WI38 (cell line): ENCODE results near the gene C1QTNF8.
A peak's percentile ranks its signal among the peaks of the same experiment; 100 is the strongest.

Source experiments
- H3K4me3 ChIP-seq: 2 replicates; pipeline ENCODE4 v1.5.1; 2011; ENCODE audit warnings: low read depth, mild to moderate bottlenecking, control low read depth, low read length
- CTCF ChIP-seq: IDR thresholded peaks from 2 replicates; pipeline ENCODE4 v1.5.1; 2012; ENCODE audit warnings: low read depth, mild to moderate bottlenecking, control low read depth, low read length

The C1QTNF8 gene

DNA sequence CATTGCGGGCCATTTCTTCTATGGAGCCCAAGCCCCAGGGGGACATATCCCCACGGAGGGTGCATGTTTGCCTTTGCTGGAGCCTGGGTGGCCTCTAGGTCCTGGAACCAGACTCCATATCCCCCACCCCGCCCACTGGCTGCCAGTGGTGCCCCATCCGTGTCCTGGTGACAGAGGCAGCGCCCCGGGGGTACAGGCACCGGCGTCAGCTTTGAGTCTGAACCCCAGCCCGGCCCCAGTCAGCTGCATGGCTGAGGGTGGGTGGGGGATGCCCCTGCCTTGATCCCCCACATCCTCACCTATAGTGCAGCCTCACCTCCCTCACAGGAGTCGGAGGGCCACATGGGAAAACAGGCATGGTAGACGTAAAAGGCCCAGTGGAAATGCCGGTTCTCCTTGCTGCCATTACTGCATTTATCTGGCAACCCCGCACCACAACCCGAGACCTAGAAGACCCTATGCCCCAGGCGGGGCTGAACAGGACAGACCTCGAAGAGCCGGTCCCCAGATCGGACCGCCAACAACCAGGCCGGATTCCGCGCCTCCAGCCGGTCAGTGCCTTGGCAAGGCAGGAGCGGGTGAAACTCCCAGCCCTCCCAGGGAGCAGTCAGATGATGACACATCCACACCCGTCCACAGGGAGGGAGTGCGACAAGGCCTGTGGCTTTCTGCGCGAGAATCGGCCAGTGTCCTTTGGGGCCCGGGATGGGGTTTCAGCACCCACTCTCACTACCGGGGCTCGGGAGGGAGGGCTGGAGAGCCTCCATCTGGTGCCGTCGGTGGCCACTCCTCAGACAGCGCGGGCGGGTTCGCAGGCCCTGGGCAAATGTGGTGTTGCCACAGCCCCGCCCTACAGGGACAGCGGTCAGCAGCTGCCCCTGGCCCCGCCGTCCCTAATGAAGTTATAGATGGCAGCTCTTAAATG lies 35.4 kb downstream of the C1QTNF8 start:
- no peak for TF ChIP-seq CTCF
- no peak overlapping the region for H3K4me3 ChIP-seq

DNA sequence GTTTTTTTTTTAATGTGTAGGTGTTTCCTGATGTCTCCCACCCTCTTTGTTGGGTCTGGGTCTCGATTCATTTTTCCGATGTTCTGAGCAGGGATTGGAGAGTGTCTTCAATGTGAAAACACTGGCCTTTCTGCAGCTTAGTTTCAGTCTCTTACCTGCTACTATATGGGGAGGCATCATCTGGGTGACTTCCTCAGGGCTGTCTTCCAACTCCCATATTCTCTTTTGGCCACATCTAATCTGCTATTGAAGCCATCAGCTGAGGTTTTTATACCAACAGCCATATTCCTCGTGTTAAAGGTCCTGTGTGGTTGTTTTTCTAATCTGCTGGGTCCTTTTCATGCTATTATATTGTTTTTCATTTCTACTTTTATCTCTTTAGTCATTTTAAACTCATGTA lies 36.7 kb downstream of the C1QTNF8 start:
- TF ChIP-seq CTCF: no peak
- H3K4me3 ChIP-seq: no peak overlapping the region

DNA sequence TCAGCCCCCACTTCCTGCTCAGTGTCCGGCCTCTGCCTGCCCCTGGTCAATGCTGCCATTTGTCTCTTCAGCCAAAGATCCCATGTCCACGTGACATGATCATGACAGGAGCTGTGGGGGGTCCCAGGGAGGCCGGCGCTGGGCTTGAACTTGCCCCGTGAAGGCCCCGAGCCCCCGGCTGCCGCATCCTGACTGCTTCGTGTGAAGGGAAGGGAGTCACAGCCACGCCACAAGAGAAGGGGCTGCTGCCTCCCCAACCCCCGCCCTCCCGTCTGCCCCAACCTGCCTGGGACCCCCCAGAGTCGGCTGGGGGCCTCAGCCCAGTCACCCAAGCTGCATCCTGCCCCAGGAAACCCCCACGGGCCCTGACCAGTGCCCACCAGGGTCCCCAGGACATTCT lies 37.8 kb downstream of the C1QTNF8 start:
- H3K4me3 ChIP-seq: no peak overlapping the region
- TF ChIP-seq CTCF: no peak

DNA sequence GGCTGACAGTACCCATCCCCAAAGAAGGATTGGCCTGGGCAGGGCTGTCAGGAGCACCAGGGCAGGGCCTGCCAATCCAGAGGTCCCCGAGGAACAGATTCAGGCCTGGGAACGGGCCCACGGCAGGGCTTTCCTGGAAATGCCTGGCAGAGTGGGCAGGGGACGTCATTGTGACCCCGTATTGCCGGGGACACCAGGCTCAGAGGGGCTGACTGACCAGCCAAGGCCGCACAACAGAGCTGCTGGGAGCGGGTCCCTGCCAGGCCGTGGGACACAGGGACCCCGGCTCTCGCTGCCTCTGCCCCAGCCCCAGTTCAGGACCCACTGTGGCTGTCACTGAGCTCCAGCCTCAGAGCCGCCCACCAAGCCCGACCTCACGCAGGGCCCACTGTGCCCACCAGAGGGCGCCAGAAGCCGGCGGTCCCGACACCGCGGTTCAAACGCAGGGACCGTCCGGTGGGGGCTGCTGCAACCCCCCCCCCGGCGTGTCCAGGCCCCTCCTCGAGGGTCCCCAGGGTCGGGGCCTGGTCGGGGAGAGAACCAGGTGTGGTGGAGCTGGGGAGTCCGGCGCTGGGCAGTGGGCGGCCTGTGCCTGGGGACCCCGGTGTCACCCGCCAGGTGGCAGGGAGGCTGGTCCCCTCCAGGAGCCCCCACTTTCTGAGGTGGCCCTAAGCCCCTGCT lies 38.7 kb downstream of the C1QTNF8 start:
- H3K4me3 ChIP-seq: no peak overlapping the region
- peak; percentile 54 for TF ChIP-seq CTCF

DNA sequence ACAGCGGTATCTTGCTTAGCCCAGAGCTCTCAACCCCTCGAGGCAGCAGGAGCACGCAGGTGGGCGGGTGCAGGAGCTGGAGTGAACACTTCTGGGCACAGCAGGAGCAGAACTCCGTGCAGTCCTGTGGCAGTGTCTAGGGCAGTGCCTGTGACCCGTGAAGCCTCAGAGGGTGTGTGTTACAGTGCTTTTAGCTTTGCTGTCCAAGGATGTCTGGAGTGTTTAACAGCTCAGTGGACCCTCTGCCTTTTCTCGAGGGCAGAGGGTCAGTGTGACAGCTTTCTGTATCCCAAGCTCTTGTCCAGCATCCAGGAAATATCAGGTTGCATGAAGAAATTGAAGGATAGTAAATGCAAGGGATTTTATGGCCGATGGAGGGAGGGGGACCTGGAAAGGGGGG lies 39.8 kb downstream of the C1QTNF8 start:
- H3K4me3 ChIP-seq: no peak overlapping the region
- no peak for TF ChIP-seq CTCF

DNA sequence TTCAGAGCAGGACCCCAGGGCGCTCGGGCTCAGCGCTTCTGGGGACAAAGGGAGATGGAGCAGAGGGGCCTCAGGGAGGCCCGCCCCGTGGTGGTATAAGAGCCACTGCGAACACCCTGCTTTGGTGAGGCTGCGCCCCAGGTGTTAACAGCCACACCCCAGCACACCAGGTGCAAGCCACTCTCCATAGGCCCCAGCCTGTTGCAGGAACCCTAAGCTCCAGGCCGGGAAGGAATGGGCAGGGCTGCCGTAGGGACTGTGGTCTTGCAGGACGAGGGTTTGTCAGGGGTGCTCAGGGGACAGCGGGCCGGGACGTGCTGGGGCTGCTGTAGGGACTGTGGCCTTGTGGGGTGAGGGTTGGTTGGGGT lies 40.5 kb downstream of the C1QTNF8 start:
- H3K4me3 ChIP-seq: no peak overlapping the region
- TF ChIP-seq CTCF: no peak
